Esophagus squamous epithelium (tissue), 4 donors: ENCODE data around the gene COL15A1.

Experiments
- POLR2A ChIP-seq, 4 donors: fragments of 450-650 bp; IDR thresholded peaks; one replicate each; pipeline ENCODE4 v1.6.1; 2017; ENCODE audit warnings: antibody characterized with exemption in 4 of 4, mild to moderate bottlenecking in 4 of 4, moderate library complexity in 3 of 4
- TF ChIP-seq, protein P1 (sequence below), 6 experiments: fragments of 450-650 bp in 4 of 6; fragments of 200-600 bp in 2 of 6; sonication (generic) in 2 of 6; IDR thresholded peaks; one replicate each; pipeline ENCODE4 v1.5.1; 2016 to 2019; ENCODE audit warnings: antibody characterized with exemption in 6 of 6, mild to moderate bottlenecking in 4 of 6, moderate library complexity in 4 of 6

DNA sequence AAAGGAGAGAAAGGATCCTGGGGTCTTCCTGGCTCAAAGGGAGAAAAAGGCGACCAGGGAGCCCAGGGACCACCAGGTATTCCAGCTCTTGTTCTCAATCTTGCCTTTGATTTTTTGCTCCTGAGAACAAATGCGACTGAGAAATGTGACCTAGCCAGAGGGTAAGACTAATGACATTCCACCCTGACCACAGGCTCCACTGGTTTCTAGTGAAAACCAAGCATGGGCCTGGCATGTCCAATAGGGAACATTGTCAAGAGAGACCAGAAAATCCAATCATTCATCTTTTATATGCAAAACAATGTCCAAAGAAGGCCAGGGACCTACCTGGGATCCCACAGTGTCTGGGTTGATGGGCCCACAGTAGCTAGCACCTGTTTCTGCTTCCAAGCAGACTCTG lies 110.9 kb downstream of the COL15A1 start:
- TF ChIP-seq, protein P1, sequence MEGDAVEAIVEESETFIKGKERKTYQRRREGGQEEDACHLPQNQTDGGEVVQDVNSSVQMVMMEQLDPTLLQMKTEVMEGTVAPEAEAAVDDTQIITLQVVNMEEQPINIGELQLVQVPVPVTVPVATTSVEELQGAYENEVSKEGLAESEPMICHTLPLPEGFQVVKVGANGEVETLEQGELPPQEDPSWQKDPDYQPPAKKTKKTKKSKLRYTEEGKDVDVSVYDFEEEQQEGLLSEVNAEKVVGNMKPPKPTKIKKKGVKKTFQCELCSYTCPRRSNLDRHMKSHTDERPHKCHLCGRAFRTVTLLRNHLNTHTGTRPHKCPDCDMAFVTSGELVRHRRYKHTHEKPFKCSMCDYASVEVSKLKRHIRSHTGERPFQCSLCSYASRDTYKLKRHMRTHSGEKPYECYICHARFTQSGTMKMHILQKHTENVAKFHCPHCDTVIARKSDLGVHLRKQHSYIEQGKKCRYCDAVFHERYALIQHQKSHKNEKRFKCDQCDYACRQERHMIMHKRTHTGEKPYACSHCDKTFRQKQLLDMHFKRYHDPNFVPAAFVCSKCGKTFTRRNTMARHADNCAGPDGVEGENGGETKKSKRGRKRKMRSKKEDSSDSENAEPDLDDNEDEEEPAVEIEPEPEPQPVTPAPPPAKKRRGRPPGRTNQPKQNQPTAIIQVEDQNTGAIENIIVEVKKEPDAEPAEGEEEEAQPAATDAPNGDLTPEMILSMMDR (IDR thresholded peaks at IDR 0.05), result no peak
- TF ChIP-seq POLR2A (IDR thresholded peaks at IDR 0.05), result no peak
